Activated T-cell treated with anti-CD3 and anti-CD28 coated beads for 1 hour (primary cell): ENCODE data around the gene YEATS2.

Source experiments
- DNase-seq: peaks from one replicate; pipeline ENCODE4 v3.0.0-alpha.2; 2020; ENCODE audit warnings: low read depth

Gene YEATS2

GRCh38 chr3:183837390-183837789, 139.8 kb downstream of the YEATS2 start:
- no peak for DNase-seq

DNA sequence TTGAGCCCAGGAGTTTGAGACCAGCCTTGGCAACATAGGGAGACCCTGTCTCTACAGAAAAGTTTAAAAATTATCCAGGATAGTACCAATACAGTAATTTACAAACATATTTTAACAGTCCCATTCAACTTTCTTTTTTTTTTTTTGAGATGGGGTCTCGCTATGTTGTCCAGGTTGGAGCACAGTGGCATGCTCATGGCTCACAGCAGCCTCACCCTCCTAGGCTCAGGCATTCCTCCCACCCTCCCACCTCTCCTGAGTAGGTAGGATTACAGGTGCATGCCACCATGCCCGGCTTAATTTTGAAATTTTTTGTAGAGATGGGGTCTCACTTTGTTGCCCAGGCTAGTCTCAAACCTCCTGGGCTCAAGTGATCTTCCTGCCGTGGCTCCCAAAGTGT, 140.3 kb downstream of the YEATS2 start:
- DNase-seq: no peak

GRCh38 chr3:183839751-183840150, 142.2 kb downstream of the YEATS2 start:
- DNase-seq: no peak

GRCh38 chr3:183844606-183845005, 147.0 kb downstream of the YEATS2 start:
- DNase-seq: no peak

- no peak for DNase-seq
These were observed 147.5 kb downstream of the YEATS2 start for GRCh38 chr3:183845090-183845489.

DNA sequence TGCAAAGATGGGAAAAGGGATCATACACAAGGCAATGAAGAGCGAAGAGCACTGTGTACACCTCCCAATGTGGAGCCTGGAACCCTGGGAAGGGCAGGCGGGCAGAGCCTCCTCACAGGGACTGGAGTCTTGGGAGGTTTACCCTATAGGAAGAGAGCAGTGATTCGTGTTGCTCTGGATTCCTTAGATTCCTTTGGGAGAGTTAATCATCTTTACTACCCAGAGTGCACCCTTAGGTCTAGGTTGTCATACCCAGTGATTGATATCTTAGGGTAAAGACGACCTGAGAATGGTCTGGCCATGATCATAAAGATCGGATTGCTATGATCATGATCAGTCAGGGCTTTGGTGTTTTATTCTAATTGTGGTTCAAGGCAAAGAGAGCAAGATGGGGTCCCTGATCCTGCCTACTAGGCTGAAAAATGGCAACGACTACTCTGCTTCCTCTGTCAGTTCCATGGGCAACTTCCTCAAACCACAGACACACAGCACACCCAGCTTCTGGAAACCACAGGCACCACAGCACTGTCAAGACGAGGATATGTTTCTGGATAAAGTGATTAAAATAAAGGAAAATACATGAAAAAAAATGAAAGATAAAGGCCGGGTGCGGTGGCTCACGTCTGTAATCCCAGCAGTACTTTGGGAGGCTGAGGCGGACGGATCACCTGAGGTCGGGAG, 148.2 kb downstream of the YEATS2 start:
- DNase-seq: no peak

DNA sequence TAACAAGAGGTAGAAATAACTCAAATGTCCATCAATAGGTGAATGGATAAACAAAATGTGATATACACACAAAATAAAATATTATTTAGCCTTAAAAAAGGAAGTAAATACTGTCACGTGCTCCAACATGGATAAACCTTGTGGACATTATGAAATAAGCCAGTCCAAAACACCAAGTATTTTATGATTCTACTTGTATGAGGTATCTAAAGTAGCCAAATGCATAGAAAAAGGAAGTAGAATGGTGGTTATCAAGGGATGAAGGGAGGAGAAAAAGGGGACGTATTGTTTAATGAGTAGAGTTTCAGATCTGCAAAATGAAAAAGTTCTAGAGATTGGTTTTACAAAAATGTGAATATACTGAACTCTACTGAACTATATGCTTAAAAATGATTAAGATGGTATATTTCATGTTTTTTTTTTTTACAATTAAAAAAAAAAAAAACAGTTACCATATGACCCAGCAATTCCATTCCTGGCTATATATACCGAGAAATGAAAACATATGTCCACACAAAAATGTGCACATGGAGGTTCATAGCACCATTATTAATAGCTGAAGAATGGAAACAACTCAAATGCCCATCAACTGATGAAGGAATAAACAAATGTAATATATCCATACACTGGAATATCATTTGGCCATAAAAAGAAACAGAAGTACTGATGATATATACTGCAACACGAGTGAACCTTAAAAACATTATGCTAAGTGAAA, 156.9 kb downstream of the YEATS2 start:
- DNase-seq: no peak

GRCh38 chr3:183857863-183858262, 160.3 kb downstream of the YEATS2 start:
- no peak for DNase-seq
